ENCODE results near the gene RGS7. TPM values are rescaled to one million over a fixed set of nuclear protein-coding genes. Genes with fewer than 3 reads are reported as not detected.

The RGS7 gene
- total RNA-seq, 1 experiment from 2014 or later, result 1.5 TPM

GRCh38 chr1:241309651-241310050 lies 47.4 kb downstream of the RGS7 start:
- peaks cover 12 to 13% of the 10 kb centered on the region in 2 experiments for H3K4me1 Mint-ChIP-seq
- Histone ChIP-seq H3K23ac (ENCODE audit: insufficient read length, low read depth, low read length) (no peak overlapping the region), H3K9ac (ENCODE audit: extremely low read depth, insufficient read length, low read length) (no peak overlapping the region), H3K79me1 (ENCODE audit: insufficient read depth, low read depth, low read length, poor library complexity, severe bottlenecking) (no peaks in the 10 kb centered on the region), H4K91ac (ENCODE audit: insufficient read length, low read depth, low read length) (no peak overlapping the region), H2AK5ac (ENCODE audit: insufficient read length, low read length) (no peak overlapping the region), H3K79me2 (ENCODE audit: insufficient read depth, low read length) (no peaks in the 10 kb centered on the region), H4K8ac (replicated peaks; ENCODE audit: insufficient read length, low read depth, low read length) (no peak overlapping the region), H3K27me3 (ENCODE audit: insufficient read depth, low read length) (no peaks in the 10 kb centered on the region), H2BK120ac (ENCODE audit: low read depth, low read length, poor library complexity, severe bottlenecking) (no peak overlapping the region), H3K23me2 (ENCODE audit: insufficient read length, low read depth, low read length, poor library complexity, severe bottlenecking) (no peaks in the 10 kb centered on the region), H2BK20ac (ENCODE audit: low read depth, low read length, poor library complexity, severe bottlenecking) (no peak overlapping the region), H3K4ac (ENCODE audit: low read depth, low read length) (no peak overlapping the region), H2BK5ac (ENCODE audit: insufficient read length, low read length) (no peak overlapping the region), H3K27ac (ENCODE audit: insufficient read length, low read depth, low read length) (no peak overlapping the region), H4K20me1 (ENCODE audit: control insufficient read depth, insufficient read depth, insufficient read length) (no peaks in the 10 kb centered on the region), H3K4me2 (ENCODE audit: insufficient read depth, insufficient read length, low read length) (no peak overlapping the region), H4K5ac (ENCODE audit: insufficient read length, low read depth, low read length) (no peak overlapping the region), H3K56ac (ENCODE audit: insufficient read length, low read depth, low read length) (no peak overlapping the region), H3K14ac (ENCODE audit: insufficient read depth, low read length) (no peak overlapping the region), H2BK12ac (ENCODE audit: insufficient read length, low read depth, low read length) (no peak overlapping the region), H2BK15ac (ENCODE audit: low read depth, low read length) (no peak overlapping the region), H3K4me1 (ENCODE audit: insufficient read depth, low read length) (peaks cover 3% of the 10 kb centered on the region; the same call in 1 of the 2 replicates), H3K9me3 (ENCODE audit: control insufficient read depth, low read depth, low read length) (no peaks in the 10 kb centered on the region), H3K18ac (ENCODE audit: insufficient read length, low read depth, low read length) (no peak overlapping the region), H3T11ph (ENCODE audit: low read length) (no peak overlapping the region), H2AFZ (ENCODE audit: low read length) (no peak overlapping the region)
- TF ChIP-seq, protein P1, sequence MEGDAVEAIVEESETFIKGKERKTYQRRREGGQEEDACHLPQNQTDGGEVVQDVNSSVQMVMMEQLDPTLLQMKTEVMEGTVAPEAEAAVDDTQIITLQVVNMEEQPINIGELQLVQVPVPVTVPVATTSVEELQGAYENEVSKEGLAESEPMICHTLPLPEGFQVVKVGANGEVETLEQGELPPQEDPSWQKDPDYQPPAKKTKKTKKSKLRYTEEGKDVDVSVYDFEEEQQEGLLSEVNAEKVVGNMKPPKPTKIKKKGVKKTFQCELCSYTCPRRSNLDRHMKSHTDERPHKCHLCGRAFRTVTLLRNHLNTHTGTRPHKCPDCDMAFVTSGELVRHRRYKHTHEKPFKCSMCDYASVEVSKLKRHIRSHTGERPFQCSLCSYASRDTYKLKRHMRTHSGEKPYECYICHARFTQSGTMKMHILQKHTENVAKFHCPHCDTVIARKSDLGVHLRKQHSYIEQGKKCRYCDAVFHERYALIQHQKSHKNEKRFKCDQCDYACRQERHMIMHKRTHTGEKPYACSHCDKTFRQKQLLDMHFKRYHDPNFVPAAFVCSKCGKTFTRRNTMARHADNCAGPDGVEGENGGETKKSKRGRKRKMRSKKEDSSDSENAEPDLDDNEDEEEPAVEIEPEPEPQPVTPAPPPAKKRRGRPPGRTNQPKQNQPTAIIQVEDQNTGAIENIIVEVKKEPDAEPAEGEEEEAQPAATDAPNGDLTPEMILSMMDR (conservative IDR thresholded peaks at IDR 0.05), result no peak
- H3K4me3 Mint-ChIP-seq, result no peak overlapping the region
- DNase-seq, result no peak
- H3K27ac Mint-ChIP-seq, result no peak overlapping the region
- H3K9me3 Mint-ChIP-seq, result no peaks in the 10 kb centered on the region; a peak in 2 of 5 replicates
- no peaks in the 10 kb centered on the region for H3K27me3 Mint-ChIP-seq (ENCODE audit: low read depth)
- WGBS (ENCODE audit: extremely low coverage, insufficient read length, low lambda C conversion rate), result no CpG with 5 or more reads among the region's 4 CpGs
- peaks cover 1 to 3% (median 3%) of the 10 kb centered on the region in 3 experiments; a peak in 4 of 7 replicates for H3K36me3 Mint-ChIP-seq (ENCODE audit: insufficient read depth in 1 of 3, low read depth in 3 of 3)
